ENCODE results near the gene HMGCR.

Gene HMGCR

GRCh38 chr5:75389430-75389829 is 52.4 kb downstream of the HMGCR start:
- DNase-seq = no peak

GRCh38 chr5:75395277-75395676 is 58.3 kb downstream of the HMGCR start:
- DNase-seq = no peak

- DNase-seq = no peak
Observed at GRCh38 chr5:75405296-75405695, 68.3 kb downstream of the HMGCR start.
